Measurements from ENCODE around the gene GLIS1.

Gene GLIS1

GRCh38 chr1:53683986-53684740 is 54.8 kb downstream of the GLIS1 start:
- Histone ChIP-seq H3K4me1 (ENCODE audit: insufficient read depth, poor library complexity, severe bottlenecking) (no peaks in the 10 kb centered on the region), H3K27me3 (ENCODE audit: insufficient read depth, poor library complexity, severe bottlenecking) (peaks cover 3% of the 10 kb centered on the region), H3K27ac (ENCODE audit: poor library complexity, severe bottlenecking) (no peak overlapping the region), H3K4me3 (ENCODE audit: severe bottlenecking) (no peak overlapping the region), H3K36me3 (ENCODE audit: low read depth) (no peaks in the 10 kb centered on the region), H3K9me3 (ENCODE audit: severe bottlenecking) (no peaks in the 10 kb centered on the region)
- DNase-seq (ENCODE audit: low spot score) (no peak), ATAC-seq (ENCODE audit: low read depth) (no peak)
- TF ChIP-seq CTCF (IDR thresholded peaks at IDR 0.05; ENCODE audit: poor library complexity, severe bottlenecking) = peak; percentile 17

GRCh38 chr1:53682881-53683280 is 56.1 kb downstream of the GLIS1 start:
- H3K27ac ChIP-seq (ENCODE audit: poor library complexity, severe bottlenecking) = no peak overlapping the region
- no peak for TF ChIP-seq CTCF (IDR thresholded peaks at IDR 0.05; ENCODE audit: poor library complexity, severe bottlenecking)
- no peak for DNase-seq (ENCODE audit: low spot score)
- peaks cover 3% of the 10 kb centered on the region for H3K27me3 ChIP-seq (ENCODE audit: insufficient read depth, poor library complexity, severe bottlenecking)
- ATAC-seq (ENCODE audit: low read depth) = no peak
- H3K4me3 ChIP-seq (ENCODE audit: severe bottlenecking) = no peak overlapping the region
- H3K36me3 ChIP-seq (ENCODE audit: low read depth) = no peaks in the 10 kb centered on the region
- no peaks in the 10 kb centered on the region for H3K9me3 ChIP-seq (ENCODE audit: severe bottlenecking)
- no peaks in the 10 kb centered on the region for H3K4me1 ChIP-seq (ENCODE audit: insufficient read depth, poor library complexity, severe bottlenecking)

GRCh38 chr1:53681977-53682685 is 56.8 kb downstream of the GLIS1 start:
- no peaks in the 10 kb centered on the region for H3K36me3 ChIP-seq (ENCODE audit: low read depth)
- H3K27ac ChIP-seq (ENCODE audit: poor library complexity, severe bottlenecking) = no peak overlapping the region
- peak; percentile 67 for TF ChIP-seq CTCF (IDR thresholded peaks at IDR 0.05; ENCODE audit: poor library complexity, severe bottlenecking)
- no peak overlapping the region for H3K4me3 ChIP-seq (ENCODE audit: severe bottlenecking)
- H3K9me3 ChIP-seq (ENCODE audit: severe bottlenecking) = no peaks in the 10 kb centered on the region
- DNase-seq (ENCODE audit: low spot score) = no peak
- peaks cover 3% of the 10 kb centered on the region for H3K27me3 ChIP-seq (ENCODE audit: insufficient read depth, poor library complexity, severe bottlenecking)
- no peaks in the 10 kb centered on the region for H3K4me1 ChIP-seq (ENCODE audit: insufficient read depth, poor library complexity, severe bottlenecking)
- ATAC-seq (ENCODE audit: low read depth) = peak; percentile 72

- ATAC-seq (ENCODE audit: low read depth) = no peak
- Histone ChIP-seq H3K4me1 (ENCODE audit: insufficient read depth, poor library complexity, severe bottlenecking) (no peaks in the 10 kb centered on the region), H3K4me3 (ENCODE audit: severe bottlenecking) (no peak overlapping the region), H3K9me3 (ENCODE audit: severe bottlenecking) (no peaks in the 10 kb centered on the region), H3K27ac (ENCODE audit: poor library complexity, severe bottlenecking) (no peak overlapping the region), H3K27me3 (ENCODE audit: insufficient read depth, poor library complexity, severe bottlenecking) (peaks cover 3% of the 10 kb centered on the region), H3K36me3 (ENCODE audit: low read depth) (no peaks in the 10 kb centered on the region)
- TF ChIP-seq CTCF (IDR thresholded peaks at IDR 0.05; ENCODE audit: poor library complexity, severe bottlenecking) = no peak
- DNase-seq (ENCODE audit: low spot score) = no peak
Measured at GRCh38 chr1:53681351-53681976, 57.5 kb downstream of the GLIS1 start.

Data from RWPE2 (cell line).